IPS-15b (cell line): ENCODE data around the gene MEIS2.
A peak's percentile ranks its signal among the peaks of the same experiment; 100 is the strongest.

ENCODE experiments used
- H3K27me3 ChIP-seq: one replicate; pipeline ENCODE4 v1.6.1; 2013; ENCODE audit warnings: low read length; ENCODE audit not compliant: control insufficient read depth, insufficient read depth
- H3K36me3 ChIP-seq: one replicate; pipeline ENCODE4 v1.6.1; 2013; ENCODE audit warnings: low read length; ENCODE audit not compliant: control insufficient read depth, insufficient read depth
- H3K4me1 ChIP-seq: one replicate; pipeline ENCODE4 v1.6.1; 2013; ENCODE audit warnings: mild to moderate bottlenecking, low read length; ENCODE audit not compliant: control insufficient read depth, insufficient read depth
- H3K4me3 ChIP-seq: one replicate; pipeline ENCODE4 v1.5.1; 2013; ENCODE audit warnings: low read depth, low read length
- H3K9ac ChIP-seq: one replicate; pipeline ENCODE4 v1.6.1; 2013; ENCODE audit warnings: low read depth, mild to moderate bottlenecking, low read length
- H3K9me3 ChIP-seq: one replicate; pipeline ENCODE4 v1.6.1; 2013; ENCODE audit warnings: mild to moderate bottlenecking, low read length; ENCODE audit not compliant: control insufficient read depth, insufficient read depth

Gene MEIS2

GRCh38 chr15:37111427-37111717 lies 11.0 kb upstream of the MEIS2 start:
- peak overlapping the region; percentile 61 for H3K4me3 ChIP-seq
- H3K4me1 ChIP-seq, result peaks cover 33% of the 10 kb centered on the region
- no peak overlapping the region for H3K9ac ChIP-seq
- H3K9me3 ChIP-seq, result no peaks in the 10 kb centered on the region
- H3K27me3 ChIP-seq, result peaks cover 74% of the 10 kb centered on the region
- H3K36me3 ChIP-seq, result no peaks in the 10 kb centered on the region

- Histone ChIP-seq H3K9ac (no peak overlapping the region), H3K9me3 (no peaks in the 10 kb centered on the region), H3K4me1 (peaks cover 36% of the 10 kb centered on the region), H3K27me3 (peaks cover 87% of the 10 kb centered on the region), H3K36me3 (no peaks in the 10 kb centered on the region), H3K4me3 (peak overlapping the region; percentile 61)
Observed at GRCh38 chr15:37109872-37110572, 9.7 kb upstream of the MEIS2 start.

DNA sequence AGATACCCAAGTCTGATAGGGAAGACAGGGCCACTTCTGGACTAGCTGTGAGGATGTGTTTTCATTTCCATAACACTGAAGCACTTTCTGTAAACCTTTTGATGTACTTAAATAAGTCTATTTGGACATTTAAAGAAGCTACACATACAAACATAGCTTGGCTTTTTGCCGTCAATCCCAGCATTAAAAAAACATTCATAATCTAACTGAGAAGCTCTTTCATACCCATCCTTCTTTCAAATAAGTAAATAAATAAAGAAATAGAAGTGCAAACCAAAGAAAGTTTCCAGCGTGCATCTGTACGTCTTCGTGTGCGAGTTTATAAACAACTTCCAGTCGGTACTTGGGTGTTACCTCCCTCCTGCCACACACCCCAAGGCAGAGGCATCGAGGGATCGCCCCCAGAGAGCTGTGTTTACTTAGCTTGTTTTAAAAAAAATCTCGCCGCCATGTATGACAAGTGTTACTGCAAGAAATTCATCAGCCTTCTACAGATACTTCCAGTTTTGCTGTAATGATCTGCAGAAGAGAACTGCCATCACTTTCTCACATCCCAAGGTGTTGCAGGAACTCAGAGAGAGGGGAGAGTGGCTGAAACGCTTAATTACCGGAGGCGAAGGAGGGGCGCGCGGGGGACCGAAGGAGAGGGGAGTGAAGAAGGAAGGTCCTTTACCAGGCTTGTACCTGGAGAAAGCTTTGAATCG lies 9.0 kb upstream of the MEIS2 start:
- H3K36me3 ChIP-seq, result no peaks in the 10 kb centered on the region
- H3K27me3 ChIP-seq, result peaks cover 92% of the 10 kb centered on the region
- H3K9me3 ChIP-seq, result no peaks in the 10 kb centered on the region
- peaks cover 39% of the 10 kb centered on the region for H3K4me1 ChIP-seq
- H3K9ac ChIP-seq, result no peak overlapping the region
- peak overlapping the region; percentile 61 for H3K4me3 ChIP-seq

DNA sequence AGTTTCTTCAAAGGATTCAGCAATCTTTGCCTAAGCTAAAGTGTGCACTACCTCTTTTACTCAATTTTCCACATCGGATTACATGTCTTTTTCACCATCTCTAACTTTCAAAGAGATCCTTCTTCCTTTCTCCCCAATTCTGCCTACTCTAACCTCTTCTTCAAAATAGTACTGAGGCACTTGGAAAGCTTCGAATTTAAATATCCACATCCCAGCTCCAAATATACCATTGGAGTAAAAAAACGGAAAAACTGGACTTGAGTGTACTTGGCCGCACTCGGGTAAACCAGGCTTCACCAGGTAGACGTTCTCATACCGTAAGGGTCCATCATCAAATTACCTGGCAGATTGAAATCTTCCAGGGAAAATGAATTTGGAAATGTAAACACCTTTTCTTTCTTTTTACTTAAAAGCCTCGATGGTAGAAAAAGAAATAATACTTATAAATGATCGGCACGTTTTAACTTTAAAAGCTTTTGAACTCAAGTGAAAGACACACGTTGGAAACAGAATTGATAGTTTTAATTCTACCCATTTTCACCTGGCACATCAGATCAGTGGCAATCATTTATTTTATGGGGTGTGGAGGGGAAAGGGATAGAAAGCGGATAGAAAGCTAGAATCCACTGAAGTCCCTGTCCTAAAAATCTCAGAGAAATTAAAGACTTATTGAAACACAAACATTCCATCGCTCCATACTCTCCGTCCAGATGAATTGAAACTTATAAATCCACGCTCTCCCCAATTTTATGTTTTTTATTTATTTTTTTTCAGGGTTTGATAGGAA lies 8.2 kb upstream of the MEIS2 start:
- Histone ChIP-seq H3K9ac (no peak overlapping the region), H3K27me3 (peaks cover 92% of the 10 kb centered on the region), H3K36me3 (no peaks in the 10 kb centered on the region), H3K4me3 (no peak overlapping the region), H3K4me1 (peaks cover 36% of the 10 kb centered on the region), H3K9me3 (no peaks in the 10 kb centered on the region)

DNA sequence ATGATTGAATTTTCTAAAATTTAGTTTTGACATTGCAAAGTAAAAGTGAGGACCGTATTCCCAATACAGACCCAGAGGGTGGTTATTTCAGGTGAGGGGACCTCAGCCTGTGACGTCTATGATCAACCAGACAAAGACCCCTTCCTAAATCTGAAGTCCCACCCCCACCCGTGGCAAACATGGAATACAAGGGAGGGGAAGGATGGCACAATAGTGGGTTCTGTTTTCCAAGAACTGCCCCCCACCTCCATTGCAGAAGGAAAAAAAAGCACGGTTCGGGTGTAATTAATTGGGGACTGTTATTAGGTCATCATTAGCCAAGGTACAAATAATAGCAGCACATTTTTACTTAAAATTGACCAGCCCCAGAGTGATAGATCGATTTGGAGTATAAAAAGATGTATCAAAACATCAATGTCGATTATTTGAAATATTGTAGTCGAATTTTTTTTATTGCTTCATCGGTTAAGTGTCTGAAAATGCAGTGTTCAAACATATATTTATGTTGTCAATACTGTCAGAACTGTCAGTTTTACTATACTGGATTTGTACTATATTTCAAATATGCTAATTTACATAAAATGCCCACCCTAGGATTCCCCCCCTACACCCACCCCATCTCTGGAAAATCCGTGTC lies 7.5 kb upstream of the MEIS2 start:
- Histone ChIP-seq H3K36me3 (no peaks in the 10 kb centered on the region), H3K9me3 (no peaks in the 10 kb centered on the region), H3K4me3 (peak overlapping the region; percentile 62), H3K4me1 (peaks cover 34% of the 10 kb centered on the region), H3K9ac (no peak overlapping the region), H3K27me3 (peaks cover 92% of the 10 kb centered on the region)

DNA sequence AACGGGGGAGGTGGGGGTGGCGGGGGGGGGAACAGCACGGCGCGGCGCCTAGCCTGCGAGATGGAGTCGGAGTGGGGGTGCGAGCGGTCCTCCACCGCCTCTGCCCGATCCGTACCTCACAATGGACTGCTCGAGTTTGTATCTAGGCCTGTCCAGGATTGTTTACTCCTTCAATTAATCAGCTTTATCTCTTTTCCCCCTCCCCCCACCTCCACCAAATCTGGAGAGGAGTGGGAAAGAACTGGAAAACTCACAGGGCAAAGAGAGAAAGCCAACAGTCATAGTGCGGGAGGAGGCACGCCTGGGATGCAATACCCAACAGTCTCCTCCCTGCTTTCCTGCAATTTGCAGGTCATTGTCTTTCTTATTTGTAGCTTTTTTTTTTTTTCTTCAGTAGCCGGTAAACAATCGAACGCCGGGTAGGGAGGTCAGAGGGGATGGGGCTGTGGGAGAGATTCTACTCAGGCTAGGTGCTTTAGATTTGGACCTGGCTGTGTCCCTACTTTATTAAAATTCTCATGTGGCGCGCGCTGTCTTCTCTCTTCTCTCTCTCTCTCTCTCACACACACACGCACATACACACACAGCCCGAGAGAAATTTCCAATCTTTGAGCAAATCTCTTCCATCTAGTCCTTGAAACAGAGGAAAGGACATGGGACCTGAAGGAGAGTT lies 6.9 kb upstream of the MEIS2 start:
- Histone ChIP-seq H3K9ac (no peak overlapping the region), H3K4me3 (peak overlapping the region; percentile 62), H3K4me1 (peaks cover 34% of the 10 kb centered on the region), H3K9me3 (no peaks in the 10 kb centered on the region), H3K27me3 (peaks cover 92% of the 10 kb centered on the region), H3K36me3 (no peaks in the 10 kb centered on the region)

DNA sequence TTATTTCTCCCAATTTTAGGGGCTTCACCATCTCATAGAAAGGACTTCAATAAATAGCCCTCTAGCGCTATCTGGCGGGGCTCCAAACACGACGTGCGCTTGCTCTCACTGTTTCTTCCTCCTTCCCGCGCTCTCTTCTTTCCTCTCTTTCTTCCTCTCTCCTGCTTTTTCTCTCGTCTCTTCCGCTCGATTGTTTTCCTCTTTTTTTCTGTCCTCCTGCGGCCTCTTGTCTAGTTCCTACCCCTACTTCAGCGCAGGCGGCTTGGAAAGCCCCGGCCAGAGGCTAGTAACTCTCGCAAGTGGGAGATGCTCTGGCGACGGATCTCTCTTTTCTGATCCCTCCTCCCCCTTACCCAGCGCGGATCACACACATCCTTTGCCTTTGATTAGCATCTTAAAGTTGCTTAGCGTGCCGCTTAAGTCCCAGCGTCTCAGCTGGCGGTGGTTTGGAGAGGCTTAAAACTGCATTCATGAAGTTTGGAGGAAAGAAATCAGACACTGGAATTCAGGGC lies 6.2 kb upstream of the MEIS2 start:
- H3K9ac ChIP-seq, result no peak overlapping the region
- peaks cover 87% of the 10 kb centered on the region for H3K27me3 ChIP-seq

DNA sequence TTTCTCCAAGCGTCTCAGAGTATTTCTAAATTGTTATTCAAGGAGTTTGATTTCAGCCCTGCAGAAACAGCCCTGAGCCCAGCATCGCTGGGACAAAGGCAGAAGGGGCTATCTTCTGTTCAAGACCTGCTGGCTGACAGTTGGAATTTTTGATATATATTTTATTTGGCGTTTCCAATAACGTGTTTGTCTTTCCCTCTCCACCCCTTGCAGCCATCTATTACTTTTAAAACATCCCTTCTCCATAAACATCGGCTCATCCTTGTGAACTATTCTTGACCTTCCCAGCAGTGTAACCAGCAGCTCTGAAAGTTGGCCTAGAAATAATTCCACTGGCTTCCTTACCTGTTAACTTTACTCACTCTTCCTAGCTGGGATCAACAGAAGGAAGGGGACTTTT lies 5.5 kb upstream of the MEIS2 start:
- Histone ChIP-seq H3K27me3 (peaks cover 81% of the 10 kb centered on the region), H3K36me3 (no peaks in the 10 kb centered on the region), H3K4me3 (no peak overlapping the region), H3K4me1 (peaks cover 30% of the 10 kb centered on the region), H3K9me3 (no peaks in the 10 kb centered on the region), H3K9ac (no peak overlapping the region)

More for the DNA sequence above, 6.2 kb upstream of the MEIS2 start:
- Histone ChIP-seq H3K4me1 (peaks cover 33% of the 10 kb centered on the region), H3K4me3 (peak overlapping the region; percentile 62), H3K9me3 (no peaks in the 10 kb centered on the region), H3K36me3 (no peaks in the 10 kb centered on the region)

DNA sequence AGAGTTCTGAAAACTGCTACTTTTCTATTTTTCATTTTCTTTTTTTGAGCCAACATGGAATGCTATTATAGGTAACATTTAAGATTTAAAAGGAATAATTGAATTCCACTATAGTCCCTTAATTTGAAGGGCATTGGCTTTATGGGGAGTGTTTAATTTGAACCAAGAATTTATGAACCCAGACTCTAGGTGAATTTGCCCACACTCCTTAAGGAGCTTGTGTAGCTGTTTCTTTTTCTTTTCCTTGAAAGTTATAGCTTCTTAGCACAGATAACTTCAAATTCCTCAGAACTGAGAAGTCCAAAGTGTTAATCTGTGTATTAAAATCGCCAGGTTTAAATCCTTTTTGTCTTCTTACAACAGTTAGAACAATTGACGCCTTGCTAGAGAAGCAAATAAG lies 4.7 kb upstream of the MEIS2 start:
- no peaks in the 10 kb centered on the region for H3K36me3 ChIP-seq
- peak overlapping the region; percentile 22 for H3K4me3 ChIP-seq
- H3K9ac ChIP-seq, result no peak overlapping the region
- peaks cover 27% of the 10 kb centered on the region for H3K4me1 ChIP-seq
- H3K9me3 ChIP-seq, result no peaks in the 10 kb centered on the region
- H3K27me3 ChIP-seq, result peaks cover 73% of the 10 kb centered on the region

- H3K9me3 ChIP-seq, result no peaks in the 10 kb centered on the region
- H3K36me3 ChIP-seq, result no peaks in the 10 kb centered on the region
- H3K9ac ChIP-seq, result no peak overlapping the region
- H3K27me3 ChIP-seq, result peaks cover 71% of the 10 kb centered on the region
- peaks cover 22% of the 10 kb centered on the region for H3K4me1 ChIP-seq
- H3K4me3 ChIP-seq, result peak overlapping the region; percentile 22
Observed at GRCh38 chr15:37104424-37104981, 4.2 kb upstream of the MEIS2 start.
